Activated naive CD4-positive, alpha-beta T cell (primary cell): Measurements from ENCODE around the gene BPIFB3.
"Not testable (repeated sequence)": the region's sequence is repeated elsewhere in the genome, so short reads cannot be mapped to it uniquely, and the experiment has no call there.

Source experiments
- DNase-seq, 4 experiments: peaks; one replicate each; lab custom pipeline; 2025; lab: John Stamatoyannopoulos, UW

Gene BPIFB3

DNA sequence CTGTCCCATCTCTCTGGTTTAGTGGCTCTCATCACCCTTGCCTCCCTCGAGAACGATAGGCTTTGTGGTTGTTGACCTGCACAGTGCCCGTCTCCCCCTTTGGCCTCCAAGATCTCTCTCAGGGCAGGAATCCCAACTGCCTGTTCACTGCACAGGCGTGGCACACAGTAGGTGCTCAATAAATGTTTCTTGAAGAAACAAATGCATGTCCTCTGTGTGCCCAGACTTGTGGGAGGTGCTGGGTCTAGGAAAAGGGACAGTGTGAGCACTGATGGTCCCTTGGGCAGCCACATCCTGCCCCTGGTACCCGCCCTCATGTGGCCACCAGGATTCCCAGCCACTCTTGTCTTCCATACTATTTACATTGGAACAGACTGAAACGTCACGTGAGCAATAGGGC is 24.8 kb upstream of the BPIFB3 start:
- no peak for DNase-seq

DNA sequence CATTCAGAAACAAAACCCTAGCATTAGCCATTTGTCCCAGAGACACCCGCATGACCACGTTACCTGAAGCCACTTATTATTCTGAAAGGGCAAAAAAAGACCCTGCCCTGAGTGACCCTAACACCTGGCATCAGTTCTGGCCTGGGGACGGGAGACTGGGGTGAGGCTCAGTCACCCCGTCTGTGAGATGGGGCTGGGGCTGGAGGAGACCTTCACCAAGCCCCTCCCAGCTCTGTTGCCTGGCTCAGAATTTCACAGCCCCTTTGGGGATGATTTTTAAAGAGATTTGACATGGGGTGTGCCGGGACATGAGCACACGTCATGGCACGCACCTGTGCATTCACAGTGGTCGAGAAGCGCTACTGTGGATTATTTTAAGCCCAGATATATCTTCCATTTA is 23.6 kb upstream of the BPIFB3 start:
- DNase-seq: no peak

DNA sequence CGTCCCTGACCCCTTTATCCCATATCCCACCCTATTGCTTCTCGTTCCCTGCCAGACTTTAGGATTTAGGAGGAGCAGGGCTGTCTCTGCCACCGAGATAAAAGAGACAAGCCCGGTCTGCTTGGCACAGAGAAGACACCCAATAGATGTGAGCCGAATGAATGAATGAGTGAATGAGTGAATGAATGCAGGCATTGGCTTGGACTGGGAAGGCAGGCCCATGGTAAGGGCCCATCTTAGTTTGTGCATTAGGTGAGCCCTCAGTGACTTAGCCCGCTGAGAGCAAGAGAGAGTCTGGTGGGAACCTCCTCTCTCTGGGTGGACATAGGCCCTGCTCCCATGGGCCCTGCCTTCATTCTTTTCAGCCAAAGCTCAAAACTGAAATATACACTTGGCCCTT is 23.1 kb upstream of the BPIFB3 start:
- DNase-seq: no peak

DNA sequence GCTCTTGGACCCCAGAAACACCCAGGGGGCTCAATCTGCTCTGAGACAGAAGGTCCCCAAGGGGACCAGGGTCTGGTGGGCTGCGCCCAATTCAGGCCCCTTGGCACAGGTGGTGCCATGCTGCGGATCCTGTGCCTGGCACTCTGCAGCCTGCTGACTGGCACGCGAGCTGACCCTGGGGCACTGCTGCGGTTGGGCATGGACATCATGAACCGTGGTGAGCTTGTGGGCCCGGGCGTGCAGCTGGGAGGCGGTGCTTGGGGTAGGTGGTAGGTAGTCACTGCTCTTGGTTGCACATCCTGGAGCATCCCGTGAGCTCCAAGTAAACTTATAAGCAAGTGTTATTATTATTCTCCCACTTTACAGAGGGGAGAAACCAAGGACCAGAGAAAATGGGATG is 22.2 kb upstream of the BPIFB3 start, which contains the start of gene BPIFB6:
TSS of gene BPIFB6 (plus strand) at position 118 of the 400 bp plus-strand sequence. CDS start at position 118, 0 bp downstream.
- no peak for DNase-seq

DNA sequence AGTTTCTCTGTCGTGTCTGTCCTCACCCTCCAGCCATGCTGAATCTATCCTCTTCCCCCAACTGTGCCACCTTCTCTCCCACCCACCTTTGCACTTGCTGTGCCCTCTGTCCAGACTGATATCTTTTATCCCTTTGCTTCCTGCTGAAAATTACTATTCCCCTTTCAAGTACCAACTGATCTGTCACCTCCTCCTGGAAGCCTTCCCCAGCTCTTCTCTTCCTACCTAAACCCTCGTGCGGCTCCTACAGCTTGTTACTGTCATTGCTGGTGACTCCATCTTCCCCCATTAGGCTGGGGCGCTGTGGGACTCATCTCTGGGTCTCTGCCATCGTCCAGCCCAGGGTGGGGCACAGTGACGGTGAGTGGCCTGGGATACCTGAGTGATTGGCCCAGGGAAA is 21.1 kb upstream of the BPIFB3 start:
- DNase-seq: no peak

DNA sequence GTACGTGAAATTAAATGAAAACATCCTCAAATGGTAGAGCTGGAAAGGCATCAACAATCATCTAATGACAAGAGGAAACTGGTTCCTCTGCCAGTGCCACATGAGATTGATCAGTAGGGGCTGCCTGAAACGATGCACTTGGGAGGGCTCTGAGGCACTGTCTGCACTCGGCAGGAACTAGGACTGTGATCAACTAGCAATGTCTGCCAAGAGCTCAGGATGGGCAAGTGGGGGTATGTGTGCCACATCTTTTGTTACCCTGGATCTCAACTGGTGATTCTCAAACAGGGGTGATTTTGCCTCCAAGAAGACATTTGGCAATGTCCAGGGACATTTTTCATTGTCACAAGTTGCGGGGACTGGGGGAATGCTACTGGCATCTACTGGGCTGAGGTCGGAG is 20.3 kb upstream of the BPIFB3 start:
- DNase-seq: no peak

DNA sequence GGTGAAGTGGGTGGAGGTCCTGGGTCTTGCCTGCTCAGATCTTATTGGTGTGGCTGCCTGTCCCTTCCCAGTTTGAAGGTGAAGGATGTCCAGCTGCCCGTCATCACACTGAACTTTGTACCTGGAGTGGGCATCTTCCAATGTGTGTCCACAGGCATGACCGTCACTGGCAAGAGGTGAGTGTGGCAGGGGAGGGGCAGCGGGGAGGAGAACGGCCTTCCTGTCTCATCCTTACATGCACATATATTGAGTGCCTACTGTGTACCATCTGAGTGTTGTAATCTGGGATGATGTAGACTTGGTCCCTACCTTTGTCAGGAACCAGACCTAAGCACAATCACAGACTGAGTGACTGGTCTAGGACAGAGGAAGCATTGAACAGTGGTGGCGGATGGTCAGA is 19.6 kb upstream of the BPIFB3 start:
- no peak for DNase-seq

DNA sequence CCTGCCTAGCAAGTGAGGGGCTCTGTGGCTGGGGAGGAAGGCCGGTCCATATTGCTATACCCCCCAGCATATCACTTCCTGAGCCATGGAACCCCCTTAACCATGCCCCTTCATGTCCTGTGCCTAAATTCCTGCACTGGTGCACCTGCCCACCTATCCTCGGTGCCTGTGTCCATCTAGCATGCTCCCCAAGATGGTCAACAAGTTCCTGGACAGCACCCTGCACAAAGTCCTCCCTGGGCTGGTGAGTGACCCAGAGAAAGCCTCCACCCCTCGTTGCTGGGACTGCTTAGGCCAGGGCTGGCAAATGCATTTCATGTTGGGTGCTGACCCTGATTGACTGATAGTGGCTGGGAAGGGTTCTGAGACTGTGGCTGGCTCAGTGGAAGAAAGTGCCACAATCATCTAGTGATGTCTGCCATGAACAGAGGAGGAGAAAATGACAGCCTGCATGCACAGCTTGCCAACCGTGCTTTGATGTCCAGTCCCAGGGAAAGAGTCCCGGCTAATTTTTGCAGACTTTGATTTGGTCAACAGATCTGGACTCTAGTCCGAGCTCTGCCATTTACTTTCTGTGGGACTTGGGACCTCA is 18.7 kb upstream of the BPIFB3 start:
- DNase-seq: no peak

DNA sequence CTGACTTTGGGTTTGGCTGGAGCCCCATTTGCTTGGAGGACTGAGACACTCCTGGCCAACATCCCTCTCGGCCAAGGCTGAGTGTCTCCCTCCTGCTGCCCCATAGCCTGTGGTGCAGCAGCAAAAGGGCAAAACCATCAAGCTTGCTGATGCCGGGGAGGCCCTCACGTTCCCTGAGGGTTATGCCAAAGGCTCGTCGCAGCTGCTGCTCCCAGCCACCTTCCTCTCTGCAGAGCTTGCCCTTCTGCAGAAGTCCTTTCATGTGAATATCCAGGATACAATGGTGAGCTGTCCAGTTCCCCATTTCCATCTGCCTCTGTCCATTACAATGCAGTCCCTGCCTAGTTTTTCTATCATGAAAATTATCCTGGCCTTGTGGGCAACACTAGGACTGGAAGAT is 16.2 kb upstream of the BPIFB3 start:
- DNase-seq: no peak

DNA sequence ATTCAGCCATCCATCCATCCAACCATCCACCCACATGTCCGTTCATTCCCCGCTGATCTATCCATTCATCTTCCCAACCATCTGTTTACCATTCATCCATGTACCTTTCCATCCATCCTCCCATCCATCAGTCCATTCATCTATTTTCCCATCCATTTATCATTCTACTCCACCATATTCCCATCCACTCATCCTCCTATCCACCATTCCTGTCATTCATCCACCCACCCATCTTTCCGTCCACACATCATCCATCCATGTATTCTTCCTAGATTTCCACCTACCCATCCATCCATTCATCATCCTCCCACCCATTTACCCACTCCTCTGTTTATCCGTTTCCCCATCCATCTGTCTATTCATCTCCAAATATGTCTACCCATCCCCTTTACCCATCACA is 15.5 kb upstream of the BPIFB3 start:
- DNase-seq: no peak

DNA sequence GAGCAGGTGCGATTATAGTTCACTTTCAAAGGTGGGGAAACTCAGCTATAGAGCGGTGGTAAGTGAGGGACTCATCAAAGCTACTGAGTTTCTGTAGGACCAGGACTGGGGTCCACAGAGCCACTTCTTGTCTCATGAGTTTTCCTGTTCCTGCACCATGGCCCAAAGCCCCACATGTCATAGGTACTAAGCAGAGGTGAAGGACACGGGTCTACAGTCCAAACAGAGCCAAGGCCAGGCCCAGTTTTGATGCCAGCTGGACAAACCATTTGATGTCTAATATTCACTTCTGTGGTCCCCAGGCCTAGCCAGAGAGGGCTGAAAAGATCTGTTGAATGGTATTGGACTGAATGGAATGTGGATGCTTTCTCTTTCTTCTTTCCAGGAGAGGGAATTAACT is 11.3 kb upstream of the BPIFB3 start:
- no peak for DNase-seq

DNA sequence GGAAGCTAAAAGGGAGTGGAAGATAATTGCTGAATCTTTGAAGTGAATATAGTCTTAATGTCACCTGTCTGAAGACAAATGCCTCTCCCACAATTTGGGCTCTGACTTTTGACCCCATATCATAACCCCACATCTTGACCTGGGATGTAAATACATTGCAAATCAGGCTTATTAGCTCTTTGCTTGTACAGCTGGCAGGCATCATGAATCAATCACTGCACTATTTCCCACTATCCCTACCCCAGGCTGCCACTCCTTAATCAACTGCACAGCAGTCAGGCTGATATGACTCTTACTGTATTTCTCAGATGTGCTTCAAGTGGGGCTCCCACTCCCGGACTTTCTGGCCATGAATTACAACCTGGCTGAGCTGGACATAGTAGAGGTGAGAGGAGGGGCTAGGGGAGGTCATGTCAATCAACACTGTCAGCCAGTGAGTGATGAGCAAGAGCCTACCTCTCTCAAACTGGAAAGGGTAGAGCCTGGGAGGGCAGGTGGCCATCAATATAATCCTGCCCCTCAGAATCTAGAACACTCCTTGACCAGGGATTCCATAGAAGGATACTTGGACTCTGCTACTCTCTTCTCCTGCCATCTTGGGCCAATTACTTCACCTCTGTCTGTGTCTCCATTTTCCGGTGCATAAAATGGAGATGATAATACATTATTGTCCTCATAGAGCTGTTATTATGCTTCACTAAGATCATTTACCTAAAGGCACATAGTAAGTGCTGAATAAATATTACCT is 10.5 kb upstream of the BPIFB3 start:
- no peak for DNase-seq

DNA sequence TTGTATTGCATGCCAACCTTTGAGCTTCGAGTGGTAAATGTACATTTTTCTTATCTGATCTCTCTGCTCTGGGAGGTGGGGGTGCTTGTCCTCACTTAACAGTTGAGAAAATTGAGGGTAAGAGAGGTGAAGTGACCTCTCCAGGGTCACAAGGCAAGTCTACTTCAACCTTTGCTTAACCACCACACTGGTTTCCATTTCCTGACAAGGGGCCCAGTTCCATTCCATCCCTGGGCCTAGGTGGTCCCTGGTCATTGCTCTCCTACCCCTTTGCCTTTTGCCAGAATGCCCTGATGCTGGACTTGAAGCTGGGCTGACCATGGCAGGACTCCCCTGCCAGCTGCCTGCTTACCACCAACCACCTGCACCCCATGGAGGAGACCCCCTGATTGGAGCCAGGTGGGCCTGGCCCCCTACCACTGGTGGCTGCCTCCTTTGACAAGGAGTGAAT is 9.9 kb upstream of the BPIFB3 start:
- no peak for DNase-seq

DNA sequence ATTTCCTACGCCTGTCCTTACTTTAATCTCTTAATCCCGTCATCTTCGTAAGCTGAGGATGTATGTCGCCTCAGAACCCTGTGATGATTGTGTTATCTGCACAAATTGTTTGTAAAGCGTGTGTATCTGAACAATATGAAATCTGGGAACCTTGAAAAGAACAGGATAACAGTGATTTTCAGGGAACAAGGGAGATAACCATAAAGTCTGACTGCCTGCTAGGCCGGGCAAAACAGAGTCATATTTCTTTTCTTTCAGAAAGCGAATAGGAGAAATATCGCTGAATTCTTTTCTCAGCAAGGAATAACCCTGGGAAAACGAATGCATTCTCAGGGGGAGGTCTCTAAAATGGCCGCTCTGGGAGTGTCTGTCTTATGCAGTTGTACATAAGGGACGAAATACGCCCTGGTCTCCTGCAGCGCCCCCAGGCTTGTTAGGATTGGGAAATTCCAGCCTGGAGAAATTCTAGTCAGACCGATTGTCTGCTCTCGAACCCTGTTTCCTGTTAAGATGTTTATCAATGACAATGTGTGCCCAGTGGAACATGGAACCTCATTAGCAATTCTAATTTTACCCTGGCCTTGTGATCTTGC is 8.5 kb upstream of the BPIFB3 start:
- DNase-seq: not testable (repeated sequence)

DNA sequence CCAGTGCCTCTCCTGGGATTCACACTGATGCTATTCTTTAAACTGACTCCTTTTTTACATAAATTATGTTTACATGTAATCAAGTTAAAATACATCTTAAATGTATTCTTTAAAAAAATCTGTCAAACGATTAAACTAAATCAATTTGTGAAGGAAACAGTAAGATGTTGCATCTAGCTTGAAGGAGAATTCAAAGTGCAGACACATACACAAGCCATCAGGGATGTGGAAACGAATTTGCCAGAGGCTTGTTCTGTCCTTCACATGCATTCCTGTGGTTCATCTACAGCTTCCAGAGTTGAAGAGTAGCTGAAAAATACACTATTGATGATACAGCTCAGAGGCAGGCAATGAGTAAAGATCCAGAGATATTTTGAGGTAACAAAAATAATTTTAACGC is 7.3 kb upstream of the BPIFB3 start:
- DNase-seq: no peak

DNA sequence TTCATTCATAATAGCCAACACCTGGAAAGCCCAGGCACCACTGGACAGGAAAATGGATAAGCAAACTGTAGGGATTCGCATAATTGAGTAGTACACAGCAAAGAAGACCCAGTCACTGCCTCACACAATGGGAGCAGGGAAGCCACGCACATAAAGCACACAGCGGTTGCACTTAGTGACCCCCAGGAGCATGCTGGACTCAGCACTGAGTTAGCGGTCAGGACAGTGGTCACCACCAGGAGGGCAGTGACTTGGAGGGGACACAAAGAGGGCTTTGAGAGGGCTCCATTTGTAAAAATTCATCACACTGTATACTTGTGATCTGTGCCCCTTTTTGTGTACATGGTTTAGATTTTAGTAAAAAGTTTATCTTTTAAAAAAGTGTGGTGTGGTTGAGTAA is 2.4 kb upstream of the BPIFB3 start:
- DNase-seq: no peak

DNA sequence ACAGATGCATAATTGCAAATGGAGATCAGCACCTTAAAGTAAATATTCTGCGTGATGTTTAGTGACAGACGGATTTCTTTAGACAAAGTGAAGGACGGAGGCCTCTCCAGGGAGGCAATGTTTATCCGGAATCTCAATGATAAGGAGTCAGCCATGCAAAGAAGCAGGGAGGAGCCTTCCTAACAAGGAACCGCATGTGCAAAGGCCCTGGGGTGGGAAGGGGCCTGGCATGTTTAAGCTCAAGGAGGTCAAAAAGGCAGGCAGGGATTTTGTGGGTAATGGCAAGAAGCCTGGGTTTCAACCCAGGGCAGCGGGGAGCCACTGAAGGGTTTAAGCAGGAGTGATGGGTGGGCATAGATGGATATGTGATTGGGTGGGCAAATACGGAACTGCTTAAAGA is 678 bp downstream of the BPIFB3 start:
- DNase-seq: no peak

DNA sequence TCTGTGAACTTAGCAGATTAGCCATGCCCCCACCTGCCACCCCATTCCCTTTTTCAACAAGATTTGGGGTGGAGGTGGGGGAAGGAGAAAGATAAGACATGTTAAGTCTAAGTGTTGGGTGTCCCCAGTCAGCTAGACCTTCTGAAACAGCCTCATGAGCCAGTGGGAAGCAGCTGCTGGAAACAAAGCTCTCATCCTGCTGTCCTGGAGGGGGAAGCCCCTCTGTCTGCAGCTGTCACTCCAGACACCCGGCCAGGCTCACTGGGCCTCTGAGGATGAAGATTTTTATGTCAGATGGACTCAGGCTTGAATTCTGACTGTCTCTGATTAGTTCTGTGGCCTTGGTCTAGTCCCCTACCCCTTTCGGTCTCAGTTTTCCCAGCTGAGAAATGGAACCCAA is 1.1 kb downstream of the BPIFB3 start:
- no peak for DNase-seq

DNA sequence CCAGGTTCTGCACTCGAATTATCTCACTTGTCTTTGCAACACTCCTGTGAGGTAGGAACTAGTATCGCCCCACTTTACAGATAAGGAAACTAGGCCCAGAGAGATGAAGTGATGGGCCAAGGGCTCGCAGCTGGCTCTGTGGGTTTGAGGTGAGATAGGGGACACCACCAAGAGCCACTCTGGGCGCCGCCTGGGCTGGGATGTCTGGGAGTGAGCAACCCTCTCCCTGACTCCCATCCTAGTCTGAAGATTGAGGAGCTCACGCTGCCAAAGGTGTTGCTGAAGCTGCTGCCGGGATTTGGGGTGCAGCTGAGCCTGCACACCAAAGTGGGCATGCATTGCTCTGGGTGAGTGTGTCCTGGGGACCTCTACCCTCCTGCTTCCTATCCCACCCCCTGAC is 5.4 kb downstream of the BPIFB3 start:
- no peak for DNase-seq

DNA sequence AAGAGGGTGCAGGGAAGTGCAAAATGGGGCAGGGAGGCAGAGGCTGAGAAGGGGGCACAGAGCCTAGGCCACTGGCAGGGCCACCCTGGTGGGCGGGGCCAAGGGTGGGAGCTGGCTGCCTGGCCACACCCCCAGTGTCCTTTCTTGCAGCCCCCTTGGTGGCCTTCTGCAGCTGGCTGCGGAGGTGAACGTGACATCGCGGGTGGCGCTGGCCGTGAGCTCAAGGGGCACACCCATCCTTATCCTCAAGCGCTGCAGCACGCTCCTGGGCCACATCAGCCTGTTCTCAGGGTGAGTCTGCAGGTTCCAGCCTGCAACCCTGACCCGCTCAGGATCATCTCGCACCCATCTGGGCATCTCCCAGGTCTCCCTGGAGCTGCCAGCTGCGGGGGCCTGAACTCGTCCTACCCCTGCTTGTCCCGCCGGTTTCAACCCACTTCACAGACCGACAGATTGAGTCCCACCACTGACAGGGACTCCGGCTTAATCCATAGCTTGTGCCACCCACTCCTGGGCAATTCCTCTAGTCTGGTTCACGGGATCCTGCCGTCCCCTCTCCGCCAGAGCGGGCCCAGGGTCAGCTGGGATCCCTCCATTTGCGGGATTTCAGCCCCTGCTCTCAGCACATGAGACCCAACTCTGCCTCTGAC is 6.2 kb downstream of the BPIFB3 start:
- no peak for DNase-seq

DNA sequence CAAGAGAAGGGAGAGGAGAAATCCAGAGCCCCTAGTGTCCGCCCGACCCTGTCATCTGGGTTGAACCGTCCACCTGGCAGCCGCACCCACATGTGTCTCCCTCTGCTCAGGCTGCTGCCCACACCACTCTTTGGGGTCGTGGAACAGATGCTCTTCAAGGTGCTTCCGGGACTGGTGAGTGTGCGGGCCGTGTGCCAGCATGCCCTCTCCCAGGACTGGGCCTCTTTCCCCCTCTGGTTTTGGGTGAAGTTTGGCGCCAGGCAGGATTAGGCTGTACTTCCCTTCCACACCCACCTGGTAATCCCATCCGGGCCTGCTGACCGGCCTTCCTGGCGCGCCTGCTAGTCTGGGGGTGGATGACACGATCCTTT is 7.9 kb downstream of the BPIFB3 start:
- DNase-seq: no peak

DNA sequence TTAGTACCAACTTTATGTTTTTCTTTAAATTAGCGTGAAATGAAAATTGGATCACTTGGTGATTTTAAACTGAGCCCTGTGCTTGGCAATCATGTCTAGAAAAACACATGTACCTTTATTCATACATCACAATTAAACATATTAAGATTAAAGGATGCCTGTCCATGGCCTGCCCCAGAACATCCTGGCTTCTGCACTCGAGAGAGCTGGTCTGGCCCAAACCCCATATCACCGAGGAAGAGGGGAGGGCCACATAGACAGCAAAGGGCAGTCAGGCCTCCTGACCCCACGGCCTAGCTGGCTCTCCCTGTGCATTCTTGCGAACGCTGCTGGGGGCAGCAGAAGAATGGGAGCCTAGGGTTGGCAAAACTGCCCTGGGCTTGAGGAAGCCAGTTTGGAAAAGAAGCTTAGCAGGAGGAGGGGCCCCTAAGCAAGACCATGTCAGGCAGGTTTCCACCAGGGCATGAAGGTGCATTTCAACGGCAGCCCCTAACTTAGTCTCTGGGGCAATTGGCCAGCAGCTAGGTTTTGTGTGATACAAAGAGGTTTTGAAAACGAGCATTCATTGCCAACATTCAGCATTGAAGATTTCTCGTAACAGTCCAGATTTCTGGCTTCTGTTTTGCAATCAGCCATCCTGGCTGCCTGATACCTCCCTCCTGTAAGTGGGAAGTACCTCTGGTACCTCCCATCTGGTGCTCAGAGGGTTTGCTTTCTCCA is 8.6 kb downstream of the BPIFB3 start:
- DNase-seq: no peak

DNA sequence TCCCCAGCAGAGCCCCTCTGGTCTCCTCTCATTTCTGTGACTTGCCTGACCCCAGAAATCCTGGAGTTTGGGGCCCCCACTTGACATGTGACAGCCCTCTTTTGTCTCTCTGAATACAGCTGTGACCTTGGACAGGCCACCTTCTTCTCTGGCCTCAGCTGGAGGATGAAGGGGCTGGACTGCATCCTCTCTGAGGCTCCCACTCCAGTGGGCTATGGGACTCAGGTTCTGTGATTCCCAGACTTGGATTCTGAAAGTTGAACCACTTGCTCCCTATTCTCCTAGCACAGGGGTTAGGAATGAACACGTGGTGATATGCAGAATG is 9.1 kb downstream of the BPIFB3 start:
- no peak for DNase-seq
